PFSK-1 (cell line): ENCODE results near the gene DLGAP1.

Source experiments
- FOXP2 ChIP-seq: optimal IDR thresholded peaks from 2 replicates; pipeline ENCODE3; 2011; ENCODE audit warnings: borderline replicate concordance, control low read depth, inconsistent platforms; ENCODE audit not compliant: insufficient read depth; ENCODE audit errors: extremely low read length, extremely low read depth
- POLR2AphosphoS5 ChIP-seq: IDR thresholded peaks from 2 replicates; pipeline ENCODE4 v1.6.1; 2012; ENCODE audit warnings: low read depth, mild to moderate bottlenecking, control low read depth, low read length, moderate library complexity
- SIN3A ChIP-seq: IDR thresholded peaks from 2 replicates; pipeline ENCODE4 v1.6.1; 2012; ENCODE audit warnings: mild to moderate bottlenecking, low read length, moderate library complexity, borderline replicate concordance; ENCODE audit not compliant: insufficient read depth
- TAF1 ChIP-seq: IDR thresholded peaks from 2 replicates; pipeline ENCODE4 v1.6.1; 2012; ENCODE audit warnings: low read length, control low read depth, borderline replicate concordance; ENCODE audit not compliant: insufficient read depth
- TF ChIP-seq, protein P1 (sequence below), 2 experiments: IDR thresholded peaks; 2 replicates each; pipeline versions ENCODE4 v1.6.1 to v1.8.0; 2011 to 2012; ENCODE audit warnings: low read depth in 2 of 2, low read length in 2 of 2, control low read depth in 1 of 2, inconsistent platforms in 1 of 2, mild to moderate bottlenecking in 1 of 2, moderate library complexity in 1 of 2; ENCODE audit not compliant: insufficient read depth in 1 of 2

DNA sequence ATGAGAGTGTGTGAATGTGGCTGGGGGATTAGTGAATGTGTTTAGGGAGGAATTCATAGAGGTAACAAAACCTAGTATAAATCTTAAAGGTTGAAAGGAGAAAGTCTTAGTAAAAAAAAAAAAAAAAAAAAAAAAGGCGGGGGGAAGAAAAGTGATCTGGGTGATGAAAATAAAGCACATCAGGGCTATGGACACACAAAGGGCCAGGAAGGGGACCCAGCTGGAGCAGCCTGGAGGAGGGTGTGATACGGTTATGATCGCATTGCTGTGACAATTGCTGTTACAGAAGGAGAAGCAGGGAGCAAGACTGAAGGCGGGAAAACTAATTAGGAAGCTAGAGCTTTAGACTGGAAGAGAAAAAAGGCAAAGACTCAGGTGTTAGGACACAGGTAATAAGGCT, 85.4 kb downstream of the DLGAP1 start:
- TF ChIP-seq POLR2AphosphoS5 (no peak), SIN3A (no peak), TAF1 (no peak), FOXP2 (no peak)
- TF ChIP-seq, protein P1, sequence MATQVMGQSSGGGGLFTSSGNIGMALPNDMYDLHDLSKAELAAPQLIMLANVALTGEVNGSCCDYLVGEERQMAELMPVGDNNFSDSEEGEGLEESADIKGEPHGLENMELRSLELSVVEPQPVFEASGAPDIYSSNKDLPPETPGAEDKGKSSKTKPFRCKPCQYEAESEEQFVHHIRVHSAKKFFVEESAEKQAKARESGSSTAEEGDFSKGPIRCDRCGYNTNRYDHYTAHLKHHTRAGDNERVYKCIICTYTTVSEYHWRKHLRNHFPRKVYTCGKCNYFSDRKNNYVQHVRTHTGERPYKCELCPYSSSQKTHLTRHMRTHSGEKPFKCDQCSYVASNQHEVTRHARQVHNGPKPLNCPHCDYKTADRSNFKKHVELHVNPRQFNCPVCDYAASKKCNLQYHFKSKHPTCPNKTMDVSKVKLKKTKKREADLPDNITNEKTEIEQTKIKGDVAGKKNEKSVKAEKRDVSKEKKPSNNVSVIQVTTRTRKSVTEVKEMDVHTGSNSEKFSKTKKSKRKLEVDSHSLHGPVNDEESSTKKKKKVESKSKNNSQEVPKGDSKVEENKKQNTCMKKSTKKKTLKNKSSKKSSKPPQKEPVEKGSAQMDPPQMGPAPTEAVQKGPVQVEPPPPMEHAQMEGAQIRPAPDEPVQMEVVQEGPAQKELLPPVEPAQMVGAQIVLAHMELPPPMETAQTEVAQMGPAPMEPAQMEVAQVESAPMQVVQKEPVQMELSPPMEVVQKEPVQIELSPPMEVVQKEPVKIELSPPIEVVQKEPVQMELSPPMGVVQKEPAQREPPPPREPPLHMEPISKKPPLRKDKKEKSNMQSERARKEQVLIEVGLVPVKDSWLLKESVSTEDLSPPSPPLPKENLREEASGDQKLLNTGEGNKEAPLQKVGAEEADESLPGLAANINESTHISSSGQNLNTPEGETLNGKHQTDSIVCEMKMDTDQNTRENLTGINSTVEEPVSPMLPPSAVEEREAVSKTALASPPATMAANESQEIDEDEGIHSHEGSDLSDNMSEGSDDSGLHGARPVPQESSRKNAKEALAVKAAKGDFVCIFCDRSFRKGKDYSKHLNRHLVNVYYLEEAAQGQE (IDR thresholded peaks at IDR 0.05; ENCODE audit: insufficient read depth in 1 of 2, low read depth in 2 of 2, low read length in 2 of 2) = no peak
